OCI-LY3 (cell line): ENCODE results near the gene NBEA.
A peak's percentile ranks its signal among the peaks of the same experiment; 100 is the strongest.

Source experiments
- H2AFZ ChIP-seq: fragments of 200-600, 300-600 bp; shearing (Covaris generic); 2 replicates; pipeline ENCODE4 v1.6.0; 2014; ENCODE audit warnings: antibody characterized with exemption, low read depth, low read length
- H3K27ac ChIP-seq: fragments of 200-600, 300-600 bp; sonication (generic); 2 replicates; pipeline ENCODE4 v1.5.1; 2014; ENCODE audit warnings: mild to moderate bottlenecking, low read length, moderate library complexity, mixed read lengths
- H3K27me3 ChIP-seq: fragments of 200-600, 300-600 bp; sonication (generic); 2 replicates; pipeline ENCODE4 v1.6.1; 2014; ENCODE audit warnings: low read depth, low read length, mixed read lengths
- H3K36me3 ChIP-seq: fragments of 200-600, 300-600 bp; sonication (generic); replicated peaks from 2 replicates; pipeline ENCODE3; 2014; ENCODE audit warnings: low read depth, low read length, mixed read lengths
- H3K4me1 ChIP-seq: fragments of 300-600, 200-600 bp; sonication (generic); 2 replicates; pipeline ENCODE4 v1.6.1; 2014; ENCODE audit warnings: low read length, mixed read lengths
- H3K4me2 ChIP-seq: fragments of 200-600, 300-600 bp; sonication (generic); 2 replicates; pipeline ENCODE4 v1.6.1; 2014; ENCODE audit warnings: low read length, mixed read lengths
- H3K4me3 ChIP-seq: fragments of 300-600, 200-600 bp; sonication (generic); 2 replicates; pipeline ENCODE4 v1.5.1; 2014; ENCODE audit warnings: antibody characterized with exemption, mild to moderate bottlenecking, low read length, moderate library complexity
- H3K79me2 ChIP-seq: fragments of 300-600, 200-600 bp; shearing (Covaris generic); 2 replicates; pipeline ENCODE4 v1.6.1; 2014; ENCODE audit warnings: mild to moderate bottlenecking, low read length, mixed read lengths
- H3K9ac ChIP-seq: fragments of 300-600, 200-600 bp; shearing (Covaris generic); 2 replicates; pipeline ENCODE4 v1.6.0; 2014; ENCODE audit warnings: mild to moderate bottlenecking, low read length, moderate library complexity
- H3K9me3 ChIP-seq: fragments of 200-600, 300-600 bp; shearing (Covaris generic); 2 replicates; pipeline ENCODE4 v1.6.1; 2014; ENCODE audit warnings: low read length, mixed read lengths; ENCODE audit not compliant: insufficient read depth
- H4K20me1 ChIP-seq: fragments of 200-600, 300-600 bp; sonication (generic); 2 replicates; pipeline ENCODE4 v1.6.1; 2016; ENCODE audit warnings: low read length, mixed read lengths; ENCODE audit not compliant: insufficient read depth
- CTCF ChIP-seq: fragments of 200-600, 300-600 bp; sonication (generic); IDR thresholded peaks from 2 replicates; pipeline ENCODE4 v1.5.1; 2014; ENCODE audit warnings: antibody characterized with exemption, low read length, low read depth
- EZH2phosphoT487 ChIP-seq: fragments of 200-600 bp; shearing (Covaris generic); IDR thresholded peaks from 2 replicates; pipeline ENCODE4 v1.6.1; 2018; ENCODE audit warnings: antibody characterized with exemption, mixed run types, low read depth

NBEA gene

DNA sequence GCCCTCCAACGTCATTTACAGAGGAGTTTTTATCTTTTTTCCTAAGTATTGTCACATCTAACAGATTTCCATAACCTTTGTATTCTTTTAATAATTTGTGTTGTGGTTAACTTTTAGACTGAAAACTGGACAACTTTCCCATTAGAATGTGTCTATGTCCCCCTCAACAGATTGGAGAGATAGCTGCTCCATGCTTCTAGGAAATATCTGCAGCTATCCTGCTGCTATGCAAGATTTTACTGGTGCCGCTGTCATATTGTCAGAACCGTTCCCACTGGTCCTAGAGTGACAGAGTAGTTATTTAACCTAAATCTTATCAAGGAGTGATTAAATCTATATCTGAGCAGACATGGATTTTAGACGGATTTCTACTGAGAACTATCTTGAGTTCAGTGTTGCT lies 404.4 kb downstream of the NBEA start:
- no peaks in the 10 kb centered on the region for H3K79me2 ChIP-seq
- no peak overlapping the region for H3K4me3 ChIP-seq
- H3K27me3 ChIP-seq: no peaks in the 10 kb centered on the region
- H3K36me3 ChIP-seq: no peaks in the 10 kb centered on the region
- peaks cover 18% of the 10 kb centered on the region for H3K4me1 ChIP-seq
- H4K20me1 ChIP-seq: no peaks in the 10 kb centered on the region
- no peaks in the 10 kb centered on the region for H3K9me3 ChIP-seq
- H2AFZ ChIP-seq: no peak overlapping the region
- no peak overlapping the region for H3K9ac ChIP-seq
- no peak overlapping the region for H3K27ac ChIP-seq
- TF ChIP-seq CTCF: no peak
- no peak for TF ChIP-seq EZH2phosphoT487
- H3K4me2 ChIP-seq: no peak overlapping the region

- H3K4me1 ChIP-seq: peaks cover 18% of the 10 kb centered on the region
- H3K27ac ChIP-seq: no peak overlapping the region
- no peak overlapping the region for H3K9ac ChIP-seq
- H2AFZ ChIP-seq: no peak overlapping the region
- no peaks in the 10 kb centered on the region for H3K79me2 ChIP-seq
- no peaks in the 10 kb centered on the region for H3K9me3 ChIP-seq
- no peak for TF ChIP-seq CTCF
- no peak for TF ChIP-seq EZH2phosphoT487
- no peak overlapping the region for H3K4me2 ChIP-seq
- no peaks in the 10 kb centered on the region for H3K36me3 ChIP-seq
- H3K27me3 ChIP-seq: no peaks in the 10 kb centered on the region
- H3K4me3 ChIP-seq: no peak overlapping the region
- H4K20me1 ChIP-seq: no peaks in the 10 kb centered on the region
Observed at GRCh38 chr13:35347679-35348205, 405.7 kb downstream of the NBEA start.

DNA sequence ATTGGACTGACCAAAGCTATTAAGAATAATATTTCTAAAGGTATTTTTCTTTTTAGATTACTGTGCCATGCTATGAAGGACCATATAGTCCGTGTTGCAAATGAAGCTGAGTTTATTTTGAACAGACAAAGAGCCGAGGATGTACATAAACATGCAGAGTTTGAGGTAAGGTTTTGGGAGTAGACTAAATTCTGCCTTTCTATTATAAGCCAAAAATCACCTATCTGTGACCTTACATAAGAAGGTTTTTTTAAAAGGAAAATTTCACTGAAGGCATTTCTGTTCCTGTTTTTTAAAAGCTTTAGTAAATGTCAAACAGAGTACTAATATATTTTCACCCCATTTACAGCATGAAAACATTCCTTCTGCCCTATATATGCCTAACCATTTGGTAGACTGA lies 407.0 kb downstream of the NBEA start:
- H3K9me3 ChIP-seq: no peaks in the 10 kb centered on the region
- H3K4me2 ChIP-seq: peak overlapping the region; percentile 51
- H3K27me3 ChIP-seq: no peaks in the 10 kb centered on the region
- H3K27ac ChIP-seq: peak overlapping the region; percentile 32
- H3K4me1 ChIP-seq: peaks cover 18% of the 10 kb centered on the region
- H3K36me3 ChIP-seq: no peaks in the 10 kb centered on the region
- no peaks in the 10 kb centered on the region for H4K20me1 ChIP-seq
- no peak for TF ChIP-seq CTCF
- TF ChIP-seq EZH2phosphoT487: no peak
- H2AFZ ChIP-seq: no peak overlapping the region
- no peak overlapping the region for H3K9ac ChIP-seq
- H3K4me3 ChIP-seq: no peak overlapping the region
- no peaks in the 10 kb centered on the region for H3K79me2 ChIP-seq

DNA sequence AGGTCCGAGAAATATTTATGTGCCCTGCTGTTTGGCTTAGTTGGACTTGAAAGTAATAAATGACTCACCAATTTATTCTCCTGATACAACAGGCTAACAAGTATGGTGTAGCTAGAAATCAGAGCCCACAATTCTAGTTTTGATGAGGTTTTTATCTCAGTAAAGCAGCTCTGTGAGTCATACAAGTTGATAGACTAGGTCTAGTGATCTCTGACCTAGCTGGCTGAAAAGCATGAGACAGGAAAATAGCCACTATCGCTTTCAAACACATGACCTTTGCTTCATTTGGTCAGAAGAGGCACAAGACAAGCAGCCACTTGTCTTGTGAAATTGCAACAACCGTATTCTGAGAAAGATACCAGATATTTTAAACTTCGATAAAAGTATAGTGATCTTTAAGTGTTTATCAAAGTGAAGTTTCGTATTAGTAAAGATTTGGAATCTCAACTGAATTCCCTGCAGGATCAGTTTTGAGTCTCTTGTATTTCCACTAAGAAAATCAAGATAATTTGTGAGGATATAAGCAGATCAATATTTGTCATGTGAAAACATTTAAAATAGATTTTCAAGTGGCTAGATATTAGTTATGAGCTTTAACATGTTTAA lies 407.7 kb downstream of the NBEA start:
- Histone ChIP-seq H3K4me3 (no peak overlapping the region), H4K20me1 (no peaks in the 10 kb centered on the region), H3K4me1 (peaks cover 18% of the 10 kb centered on the region), H3K27me3 (no peaks in the 10 kb centered on the region), H3K9ac (no peak overlapping the region), H3K36me3 (no peaks in the 10 kb centered on the region), H3K79me2 (no peaks in the 10 kb centered on the region), H3K4me2 (peak overlapping the region; percentile 51), H3K9me3 (no peaks in the 10 kb centered on the region), H3K27ac (peak overlapping the region; percentile 32; the same call in 1 of the 2 replicates), H2AFZ (no peak overlapping the region)
- TF ChIP-seq CTCF (no peak), EZH2phosphoT487 (no peak)
